AG10803 (cell line): ENCODE results near the gene CCDC24.

ENCODE experiments used
- DNase-seq: peaks from one replicate; pipeline ENCODE4 v3.0.0; 2010; ENCODE audit warnings: low read depth
- H3K4me3 ChIP-seq: 2 replicates; pipeline ENCODE4 v1.5.1; 2011; ENCODE audit warnings: mild to moderate bottlenecking, low read length, control low read depth
- CTCF ChIP-seq: conservative IDR thresholded peaks from 2 replicates; pipeline ENCODE4 v1.5.1; 2011; ENCODE audit warnings: mild to moderate bottlenecking, low read length, control low read depth, inconsistent platforms

CCDC24 gene

DNA sequence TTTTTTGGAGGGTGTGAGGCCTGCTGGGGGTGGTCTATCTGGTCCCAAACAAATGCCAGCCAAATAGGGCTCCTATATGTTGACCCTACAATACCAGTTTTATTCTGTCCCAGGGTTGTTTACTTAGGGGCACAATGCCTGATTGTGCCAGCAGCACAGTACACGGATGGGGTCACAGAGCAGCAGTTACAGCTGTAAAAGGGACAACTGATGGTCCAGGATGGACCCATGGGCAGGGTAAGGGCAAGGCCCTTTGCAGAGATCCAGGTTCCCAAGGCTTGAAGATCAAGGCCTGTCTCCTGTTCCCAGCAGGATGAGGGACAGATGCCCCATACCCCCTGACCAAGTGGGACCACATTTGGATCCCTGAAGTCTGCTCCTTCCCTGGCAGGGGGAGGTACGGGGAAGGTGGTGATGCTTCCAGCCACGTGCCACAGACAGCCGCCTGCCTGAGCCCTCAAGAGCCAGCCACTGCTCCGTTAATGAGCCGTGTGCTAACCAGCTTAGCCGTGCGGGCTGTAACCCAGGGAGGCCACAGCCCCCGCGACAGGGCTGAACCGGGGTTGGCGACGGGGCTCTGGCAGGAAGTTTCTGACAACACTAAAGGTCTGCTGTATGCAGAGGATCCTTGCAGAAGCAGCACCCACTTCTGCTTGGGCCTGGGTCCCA, 21.7 kb downstream of the CCDC24 start:
- DNase-seq: no peak
- no peak for TF ChIP-seq CTCF
- H3K4me3 ChIP-seq: no peak overlapping the region

GRCh38 chr1:44013949-44014348, 22.6 kb downstream of the CCDC24 start:
- H3K4me3 ChIP-seq: no peak overlapping the region
- TF ChIP-seq CTCF: no peak
- DNase-seq: no peak

GRCh38 chr1:44014365-44015104, 23.1 kb downstream of the CCDC24 start:
- DNase-seq: no peak
- no peak overlapping the region for H3K4me3 ChIP-seq
- TF ChIP-seq CTCF: no peak

GRCh38 chr1:44015206-44015605, 23.8 kb downstream of the CCDC24 start:
- H3K4me3 ChIP-seq: no peak overlapping the region
- no peak for DNase-seq
- no peak for TF ChIP-seq CTCF

- no peak overlapping the region for H3K4me3 ChIP-seq
- TF ChIP-seq CTCF: no peak
- DNase-seq: no peak
Measured at GRCh38 chr1:44016041-44016889, 24.9 kb downstream of the CCDC24 start.

GRCh38 chr1:44016890-44017400, 25.5 kb downstream of the CCDC24 start:
- DNase-seq: no peak
- TF ChIP-seq CTCF: no peak
- H3K4me3 ChIP-seq: no peak overlapping the region
